ENCODE measurements around the gene OSBPL2. TPM values are rescaled to one million over a fixed set of nuclear protein-coding genes. Genes with fewer than 3 reads are reported as not detected.

OSBPL2 gene
- total and polyA plus RNA-seq, 2 donors (not counting 3 experiments of a cell fraction or from before 2014, with no cell fraction given), result 13.1 to 33.0 TPM

DNA sequence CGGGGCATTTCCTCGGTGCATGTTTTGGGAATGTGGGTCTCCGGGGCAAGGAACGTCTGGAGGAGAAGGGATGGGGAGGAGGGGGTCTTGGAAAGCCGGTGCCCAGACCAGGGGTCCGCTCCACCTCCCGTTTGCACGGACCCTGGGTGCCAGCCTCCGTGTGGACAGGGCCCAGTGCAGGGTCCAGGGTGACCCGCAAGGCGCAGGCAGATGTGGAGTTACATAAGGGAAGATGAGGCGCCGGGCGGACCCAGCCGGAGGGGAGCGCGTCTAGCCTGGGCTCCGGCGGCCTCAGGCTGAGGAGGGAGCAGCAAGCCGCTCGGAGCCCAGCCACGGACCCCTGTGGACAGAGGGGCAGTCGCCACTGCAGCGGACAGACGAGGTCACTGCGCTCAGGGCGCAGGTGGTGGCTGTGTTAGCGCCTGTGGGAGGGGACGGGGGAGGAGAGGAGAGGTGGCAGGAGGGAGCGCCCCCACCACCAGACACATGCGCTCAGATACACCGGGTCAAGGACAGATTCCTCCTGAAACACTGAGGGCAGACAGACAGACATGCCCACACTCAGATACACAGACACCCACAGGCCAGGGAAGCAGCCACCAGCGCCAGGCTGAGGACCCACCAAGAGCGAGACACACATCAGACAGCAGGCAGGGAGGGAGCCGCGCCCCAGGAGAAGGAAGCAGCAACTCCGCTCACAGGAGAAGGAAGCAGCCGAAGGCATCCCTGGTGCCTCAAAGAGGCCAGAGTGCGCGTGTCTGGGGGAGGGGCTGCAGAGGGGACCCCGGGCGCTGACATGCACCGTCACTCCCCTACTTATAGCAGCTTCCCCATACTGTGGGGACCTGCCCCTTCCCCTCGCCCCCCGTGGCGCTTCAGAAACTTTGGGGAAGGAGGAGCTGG lies 17.4 kb upstream of the OSBPL2 start:
- BruUV-seq (replicated peaks), result no TSS peak
- no peaks in the 10 kb centered on the region for H3K9me1 ChIP-seq (replicated peaks; ENCODE audit: control insufficient read depth, extremely low read depth, insufficient read depth, low read length)
- H3K4me2 ChIP-seq (ENCODE audit: insufficient read depth, low read length), result no peak overlapping the region
- dilution Hi-C loops (cut with MboI; ENCODE audit: extremely low pct_ligation_motif_present, low sequenced_read_pairs), result no loop called here
- no peak for DNase-seq (ENCODE audit: low read depth, low spot score)
- no peaks in the 10 kb centered on the region for H4K20me1 ChIP-seq (replicated peaks; ENCODE audit: control insufficient read depth, extremely low read depth, insufficient read depth, low read length)
- no peak overlapping the region for H2AFZ ChIP-seq (ENCODE audit: low read depth, low read length)
- no peaks in the 10 kb centered on the region for H3K36me3 ChIP-seq (ENCODE audit: control insufficient read depth in 2 of 2, extremely low read depth in 1 of 2, insufficient read depth in 2 of 2, low read length in 2 of 2)
- intact Hi-C loops (cut with micrococcal nuclease), result loop anchor here (1.0 kb wide), 1 partner anchor 16 kb away; no protein-coding TSS in a partner anchor
- ChIA-PET POLR2A (no interaction called here), CTCF (no interaction called here)
- H3K4me3 ChIP-seq (replicated peaks in 1 of 3; ENCODE audit: insufficient read depth in 1 of 3, low read depth in 1 of 3, low read length in 3 of 3), result no peak overlapping the region
- H3K27ac ChIP-seq (ENCODE audit: insufficient read depth, low read depth, low read length), result no peak overlapping the region
- no peak for TF ChIP-seq EZH2 (IDR thresholded peaks at IDR 0.05; ENCODE audit: borderline replicate concordance, low read depth, low read length, severe bottlenecking)
- TF ChIP-seq, protein P1, sequence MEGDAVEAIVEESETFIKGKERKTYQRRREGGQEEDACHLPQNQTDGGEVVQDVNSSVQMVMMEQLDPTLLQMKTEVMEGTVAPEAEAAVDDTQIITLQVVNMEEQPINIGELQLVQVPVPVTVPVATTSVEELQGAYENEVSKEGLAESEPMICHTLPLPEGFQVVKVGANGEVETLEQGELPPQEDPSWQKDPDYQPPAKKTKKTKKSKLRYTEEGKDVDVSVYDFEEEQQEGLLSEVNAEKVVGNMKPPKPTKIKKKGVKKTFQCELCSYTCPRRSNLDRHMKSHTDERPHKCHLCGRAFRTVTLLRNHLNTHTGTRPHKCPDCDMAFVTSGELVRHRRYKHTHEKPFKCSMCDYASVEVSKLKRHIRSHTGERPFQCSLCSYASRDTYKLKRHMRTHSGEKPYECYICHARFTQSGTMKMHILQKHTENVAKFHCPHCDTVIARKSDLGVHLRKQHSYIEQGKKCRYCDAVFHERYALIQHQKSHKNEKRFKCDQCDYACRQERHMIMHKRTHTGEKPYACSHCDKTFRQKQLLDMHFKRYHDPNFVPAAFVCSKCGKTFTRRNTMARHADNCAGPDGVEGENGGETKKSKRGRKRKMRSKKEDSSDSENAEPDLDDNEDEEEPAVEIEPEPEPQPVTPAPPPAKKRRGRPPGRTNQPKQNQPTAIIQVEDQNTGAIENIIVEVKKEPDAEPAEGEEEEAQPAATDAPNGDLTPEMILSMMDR (IDR thresholded peaks at IDR 0.05; ENCODE audit: extremely low read depth in 1 of 2, insufficient read depth in 1 of 2, low read depth in 1 of 2, low read length in 2 of 2), result no peak
- TF ChIP-seq JUN (IDR thresholded peaks at IDR 0.05; ENCODE audit: borderline replicate concordance, insufficient read depth, insufficient read length, low read depth), result no peak
- TF ChIP-seq GATA2 (IDR thresholded peaks at IDR 0.05; ENCODE audit: insufficient read depth, insufficient read length, low read depth, low read length), result no peak
- TF ChIP-seq POLR2AphosphoS5 (IDR thresholded peaks at IDR 0.05; ENCODE audit: insufficient read depth, low read depth, low read length), result no peak
- no peak for TF ChIP-seq POLR2A (IDR thresholded peaks at IDR 0.05; ENCODE audit: low read depth, low read length)
- TF ChIP-seq FOS (IDR thresholded peaks at IDR 0.05; ENCODE audit: borderline replicate concordance, insufficient read depth, low read length), result no peak
- TF ChIP-seq MYC (IDR thresholded peaks at IDR 0.05; ENCODE audit: low read depth, low read length), result no peak
- TF ChIP-seq, protein P2, sequence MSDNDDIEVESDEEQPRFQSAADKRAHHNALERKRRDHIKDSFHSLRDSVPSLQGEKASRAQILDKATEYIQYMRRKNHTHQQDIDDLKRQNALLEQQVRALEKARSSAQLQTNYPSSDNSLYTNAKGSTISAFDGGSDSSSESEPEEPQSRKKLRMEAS (IDR thresholded peaks at IDR 0.05; ENCODE audit: insufficient read depth, insufficient read length), result no peak
- H3K4me1 ChIP-seq (ENCODE audit: control insufficient read depth, extremely low read depth, insufficient read depth, low read length), result peaks cover 3% of the 10 kb centered on the region
- no peak for FAIRE-seq
- no peaks in the 10 kb centered on the region for H3K79me2 ChIP-seq (ENCODE audit: control insufficient read depth, insufficient read depth, low read length)
- peaks cover 34 to 35% of the 10 kb centered on the region in 2 experiments for H3K27me3 ChIP-seq (ENCODE audit: control insufficient read depth in 2 of 2, insufficient read depth in 2 of 2, low read length in 2 of 2)
- no peaks in the 10 kb centered on the region for H3K9me3 ChIP-seq (replicated peaks; ENCODE audit: control insufficient read depth, insufficient read depth, low read length)
- no peak overlapping the region for H3K9ac ChIP-seq (replicated peaks; ENCODE audit: extremely low read depth, insufficient read depth, low read length)

Measured in endothelial cell of umbilical vein (primary cell).